ENCODE data around the gene C11orf91. TPM values are rescaled to one million over a fixed set of nuclear protein-coding genes. Genes with fewer than 3 reads are reported as not detected.
A peak's percentile ranks its signal among the peaks of the same experiment; 100 is the strongest.

The C11orf91 gene
- total RNA-seq, 2 donors from 2014 or later: 1.0 TPM; not detected in 1

DNA sequence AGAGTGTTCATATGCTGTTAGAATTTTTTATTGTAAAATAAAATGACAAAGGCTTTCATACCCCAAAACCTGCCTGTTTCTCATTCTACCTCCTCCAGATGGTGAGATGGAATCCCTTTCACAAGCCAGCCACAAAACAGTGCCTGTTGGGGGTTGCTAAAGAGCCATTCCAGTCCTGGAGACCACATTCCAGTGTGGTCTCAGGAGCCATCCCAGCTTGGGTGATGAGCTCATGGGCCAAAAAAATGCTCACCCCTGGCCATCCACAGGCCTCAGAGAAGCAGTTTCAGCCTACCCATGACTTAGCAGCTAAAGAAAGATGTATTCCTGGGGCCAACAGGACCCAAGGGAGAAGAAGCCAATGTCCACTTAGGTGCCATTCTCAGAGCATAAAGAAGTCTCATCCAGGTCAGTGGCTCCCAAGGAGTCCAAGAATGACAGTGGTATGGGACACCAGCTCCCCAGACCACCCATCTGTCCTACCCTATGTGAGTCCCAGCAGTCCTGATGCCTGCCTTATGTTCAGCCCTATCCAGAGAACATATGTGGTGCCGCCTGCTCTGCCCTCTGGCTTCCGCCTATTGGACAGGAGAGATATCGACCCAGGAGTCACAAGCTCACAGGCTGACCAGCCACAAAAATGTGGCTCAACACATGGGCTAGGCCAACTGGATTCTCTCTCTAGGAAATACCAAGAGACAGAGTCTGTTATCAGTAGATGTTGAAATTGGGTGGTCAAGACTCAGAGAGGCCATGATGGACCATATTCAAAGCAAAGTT lies 26.4 kb downstream of the C11orf91 start:
- H3K27ac ChIP-seq (ENCODE audit: low read depth, low read length): no peak overlapping the region
- H3K4me3 ChIP-seq (ENCODE audit: low read length): no peak overlapping the region
- TF ChIP-seq, protein P1, sequence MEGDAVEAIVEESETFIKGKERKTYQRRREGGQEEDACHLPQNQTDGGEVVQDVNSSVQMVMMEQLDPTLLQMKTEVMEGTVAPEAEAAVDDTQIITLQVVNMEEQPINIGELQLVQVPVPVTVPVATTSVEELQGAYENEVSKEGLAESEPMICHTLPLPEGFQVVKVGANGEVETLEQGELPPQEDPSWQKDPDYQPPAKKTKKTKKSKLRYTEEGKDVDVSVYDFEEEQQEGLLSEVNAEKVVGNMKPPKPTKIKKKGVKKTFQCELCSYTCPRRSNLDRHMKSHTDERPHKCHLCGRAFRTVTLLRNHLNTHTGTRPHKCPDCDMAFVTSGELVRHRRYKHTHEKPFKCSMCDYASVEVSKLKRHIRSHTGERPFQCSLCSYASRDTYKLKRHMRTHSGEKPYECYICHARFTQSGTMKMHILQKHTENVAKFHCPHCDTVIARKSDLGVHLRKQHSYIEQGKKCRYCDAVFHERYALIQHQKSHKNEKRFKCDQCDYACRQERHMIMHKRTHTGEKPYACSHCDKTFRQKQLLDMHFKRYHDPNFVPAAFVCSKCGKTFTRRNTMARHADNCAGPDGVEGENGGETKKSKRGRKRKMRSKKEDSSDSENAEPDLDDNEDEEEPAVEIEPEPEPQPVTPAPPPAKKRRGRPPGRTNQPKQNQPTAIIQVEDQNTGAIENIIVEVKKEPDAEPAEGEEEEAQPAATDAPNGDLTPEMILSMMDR (conservative IDR thresholded peaks at IDR 0.05): no peak
- peak; percentile 31 for DNase-seq
- H3K9me3 Mint-ChIP-seq: peaks cover 12% of the 10 kb centered on the region
- H3K27me3 ChIP-seq (ENCODE audit: control insufficient read depth, insufficient read depth, low read length, poor library complexity, severe bottlenecking): no peaks in the 10 kb centered on the region
- WGBS, 2 experiments (ENCODE audit: insufficient coverage in 1 of 2, insufficient read length in 1 of 2): 95 to 100% methylated on average over 3 of the region's 3 CpGs
- H3K4me1 ChIP-seq (ENCODE audit: control insufficient read depth, insufficient read depth, low read length): no peaks in the 10 kb centered on the region
- no peaks in the 10 kb centered on the region for H3K4me1 Mint-ChIP-seq
- peaks cover 8% of the 10 kb centered on the region for H3K27me3 Mint-ChIP-seq (ENCODE audit: insufficient read depth)
- H3K36me3 ChIP-seq (ENCODE audit: control insufficient read depth, insufficient read depth, low read length): no peaks in the 10 kb centered on the region
- H3K36me3 Mint-ChIP-seq (ENCODE audit: low read depth): no peaks in the 10 kb centered on the region
- H3K27ac Mint-ChIP-seq: no peak overlapping the region
- H3K9me3 ChIP-seq (ENCODE audit: control insufficient read depth, low read length): no peaks in the 10 kb centered on the region
- no peak overlapping the region for H3K4me3 Mint-ChIP-seq
- H3K9ac ChIP-seq (ENCODE audit: extremely low read depth, low read length, poor library complexity, severe bottlenecking): no peak overlapping the region

- 85 to 93% methylated on average over 3 to 4 of the region's 4 CpGs for WGBS, 2 experiments (ENCODE audit: insufficient coverage in 1 of 2, insufficient read length in 1 of 2)
- peaks cover 3% of the 10 kb centered on the region for H3K9me3 Mint-ChIP-seq
- Histone ChIP-seq H3K9me3 (ENCODE audit: control insufficient read depth, low read length) (no peaks in the 10 kb centered on the region), H3K4me3 (ENCODE audit: low read length) (no peak overlapping the region), H3K27ac (ENCODE audit: low read depth, low read length) (no peak overlapping the region), H3K9ac (ENCODE audit: extremely low read depth, low read length, poor library complexity, severe bottlenecking) (no peak overlapping the region), H3K36me3 (ENCODE audit: control insufficient read depth, insufficient read depth, low read length) (no peaks in the 10 kb centered on the region), H3K4me1 (ENCODE audit: control insufficient read depth, insufficient read depth, low read length) (no peaks in the 10 kb centered on the region), H3K27me3 (ENCODE audit: control insufficient read depth, insufficient read depth, low read length, poor library complexity, severe bottlenecking) (no peaks in the 10 kb centered on the region)
- H3K36me3 Mint-ChIP-seq (ENCODE audit: low read depth): no peaks in the 10 kb centered on the region
- no peaks in the 10 kb centered on the region for H3K4me1 Mint-ChIP-seq
- peaks cover 2% of the 10 kb centered on the region for H3K27me3 Mint-ChIP-seq (ENCODE audit: insufficient read depth)
- H3K27ac Mint-ChIP-seq: no peak overlapping the region
- TF ChIP-seq, protein P1 (conservative IDR thresholded peaks at IDR 0.05): no peak
- no peak overlapping the region for H3K4me3 Mint-ChIP-seq
- DNase-seq: peak; percentile 43
Observed at GRCh38 chr11:33672273-33672672, 28.4 kb downstream of the C11orf91 start.

DNA sequence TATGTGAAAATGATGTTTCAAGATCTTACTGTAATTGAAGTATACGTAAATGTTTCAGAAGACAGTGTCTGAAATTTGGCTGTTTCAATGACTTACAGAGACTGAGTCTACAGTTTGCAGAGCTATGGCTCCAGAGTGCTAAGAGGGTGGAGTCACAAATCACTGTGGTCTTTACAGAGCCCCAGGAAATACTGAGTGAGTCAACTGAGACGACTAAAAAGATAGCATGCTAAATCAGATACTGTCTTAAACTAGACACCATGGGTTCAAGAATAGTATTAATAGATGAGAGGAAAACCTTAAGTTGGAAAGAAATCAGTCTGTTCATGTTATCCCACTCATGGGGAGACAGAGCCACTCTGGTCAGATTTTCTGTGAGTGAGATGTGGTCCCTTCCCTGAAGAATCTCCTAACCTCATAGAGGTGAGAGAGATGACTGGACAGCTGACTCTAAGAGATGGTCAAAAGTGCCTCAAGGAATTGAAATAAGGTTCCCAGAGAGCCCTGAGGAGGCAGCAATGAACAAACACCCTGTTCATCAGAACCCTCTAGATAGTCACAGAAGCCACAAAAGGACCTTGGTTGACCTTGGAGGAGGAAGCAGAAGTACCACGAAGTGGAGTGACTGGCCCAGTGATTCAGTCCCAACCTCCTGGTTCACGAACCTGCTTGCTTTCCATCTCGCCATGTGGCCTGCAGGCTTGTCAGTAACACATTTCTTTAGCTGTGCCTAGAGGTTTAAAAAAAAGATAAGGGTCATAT lies 30.2 kb downstream of the C11orf91 start:
- no peak overlapping the region for H3K27ac Mint-ChIP-seq
- H3K27me3 Mint-ChIP-seq (ENCODE audit: insufficient read depth): no peaks in the 10 kb centered on the region
- Histone ChIP-seq H3K4me1 (ENCODE audit: control insufficient read depth, insufficient read depth, low read length) (no peaks in the 10 kb centered on the region), H3K36me3 (ENCODE audit: control insufficient read depth, insufficient read depth, low read length) (no peaks in the 10 kb centered on the region), H3K9ac (ENCODE audit: extremely low read depth, low read length, poor library complexity, severe bottlenecking) (no peak overlapping the region), H3K27ac (ENCODE audit: low read depth, low read length) (no peak overlapping the region), H3K27me3 (ENCODE audit: control insufficient read depth, insufficient read depth, low read length, poor library complexity, severe bottlenecking) (no peaks in the 10 kb centered on the region), H3K4me3 (ENCODE audit: low read length) (no peak overlapping the region), H3K9me3 (ENCODE audit: control insufficient read depth, low read length) (no peaks in the 10 kb centered on the region)
- DNase-seq: no peak
- WGBS, 2 experiments (ENCODE audit: insufficient coverage in 1 of 2, insufficient read length in 1 of 2): 88 to 94% methylated on average over 5 of the region's 5 CpGs
- no peak overlapping the region for H3K4me3 Mint-ChIP-seq
- no peaks in the 10 kb centered on the region for H3K9me3 Mint-ChIP-seq
- no peaks in the 10 kb centered on the region for H3K36me3 Mint-ChIP-seq (ENCODE audit: low read depth)
- TF ChIP-seq, protein P1 (conservative IDR thresholded peaks at IDR 0.05): no peak
- no peaks in the 10 kb centered on the region for H3K4me1 Mint-ChIP-seq
